Peyer's patch (tissue), 4 donors: Measurements from ENCODE around the gene SLC49A4. TPM values are rescaled to one million over a fixed set of nuclear protein-coding genes. Genes with fewer than 3 reads are reported as not detected.

Source experiments
- DNase-seq, 3 donors: peaks; one replicate each; pipeline ENCODE4 v3.0.0-alpha.2; 2017 to 2019
- H3K27ac ChIP-seq, 4 donors: fragments of 200-600 bp; sonication (generic); one replicate each; pipeline ENCODE4 v1.5.1; 2016 to 2019
- H3K27me3 ChIP-seq, 2 donors: fragments of 200-600 bp; sonication (generic); one replicate each; pipeline ENCODE4 v1.5.1; 2019
- H3K36me3 ChIP-seq, 3 donors: fragments of 200-600 bp; sonication (generic); one replicate each; pipeline ENCODE4 v1.5.1; 2016 to 2019
- H3K4me1 ChIP-seq, 4 donors: fragments of 200-600 bp; sonication (generic); one replicate each; pipeline ENCODE4 v1.5.1; 2016 to 2019
- H3K4me3 ChIP-seq, 4 donors: fragments of 200-600 bp; sonication (generic); 1 replicate in 3 of 4; 2 replicates in 1 of 4; pipeline ENCODE4 v1.5.1; 2016 to 2019; ENCODE audit warnings: mild to moderate bottlenecking in 1 of 4
- H3K9me3 ChIP-seq, 4 donors: fragments of 200-600 bp; sonication (generic); one replicate each; pipeline ENCODE4 v1.5.1; 2016 to 2019; ENCODE audit warnings: mild to moderate bottlenecking in 1 of 4
- POLR2A ChIP-seq, 2 donors: fragments of 450-650 bp; IDR thresholded peaks; one replicate each; pipeline ENCODE4 v1.5.1; 2017; ENCODE audit warnings: antibody characterized with exemption in 2 of 2, mild to moderate bottlenecking in 2 of 2, moderate library complexity in 2 of 2
- total RNA-seq, 4 donors: library from RNA; depleted of rRNA; stranded (reverse); fragments of >200 nt; gene quantifications; one replicate each; pipeline ENCODE4 v1.1.0, GENCODE V29; 2016
- TF ChIP-seq, protein P1 (sequence below), 6 experiments: fragments of 450-650 bp in 4 of 6; fragments of 200-600 bp in 2 of 6; sonication (generic) in 1 of 6; IDR thresholded peaks; one replicate each; pipeline ENCODE4 v1.5.1; 2017 to 2019; ENCODE audit warnings: antibody characterized with exemption in 6 of 6, mild to moderate bottlenecking in 3 of 6, moderate library complexity in 1 of 6

SLC49A4 gene
- total RNA-seq, 4 donors from 2014 or later = 3.3 to 29.4 (median 13.0) TPM

DNA sequence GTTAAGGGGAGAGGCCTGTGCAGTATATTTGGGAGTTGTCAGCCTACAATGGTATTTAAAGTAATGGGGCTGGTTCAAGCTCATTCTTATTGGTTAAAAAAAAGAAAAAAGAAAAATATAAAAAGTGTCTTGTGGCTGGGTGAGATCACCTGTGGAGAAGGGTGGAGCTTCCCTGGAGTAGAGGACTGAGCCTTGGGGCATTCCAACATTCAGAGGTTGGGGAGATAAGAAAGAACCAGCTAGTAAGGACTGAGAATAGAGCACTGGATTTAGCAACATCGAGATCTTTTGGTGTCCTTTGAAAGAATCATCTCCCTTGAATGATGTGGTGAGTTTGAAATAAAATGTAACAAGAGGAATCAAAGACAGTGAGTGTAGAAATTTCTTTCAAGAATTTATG, 5.2 kb downstream of the SLC49A4 start:
- Histone ChIP-seq H3K27ac (no peak overlapping the region), H3K4me3 (no peak overlapping the region), H3K9me3 (no peaks in the 10 kb centered on the region), H3K36me3 (no peaks in the 10 kb centered on the region), H3K4me1 (peaks cover 0 to 13% (median 0%) of the 10 kb centered on the region in 4 donors), H3K27me3 (no peaks in the 10 kb centered on the region)
- no peak for TF ChIP-seq POLR2A (IDR thresholded peaks at IDR 0.05)
- TF ChIP-seq, protein P1, sequence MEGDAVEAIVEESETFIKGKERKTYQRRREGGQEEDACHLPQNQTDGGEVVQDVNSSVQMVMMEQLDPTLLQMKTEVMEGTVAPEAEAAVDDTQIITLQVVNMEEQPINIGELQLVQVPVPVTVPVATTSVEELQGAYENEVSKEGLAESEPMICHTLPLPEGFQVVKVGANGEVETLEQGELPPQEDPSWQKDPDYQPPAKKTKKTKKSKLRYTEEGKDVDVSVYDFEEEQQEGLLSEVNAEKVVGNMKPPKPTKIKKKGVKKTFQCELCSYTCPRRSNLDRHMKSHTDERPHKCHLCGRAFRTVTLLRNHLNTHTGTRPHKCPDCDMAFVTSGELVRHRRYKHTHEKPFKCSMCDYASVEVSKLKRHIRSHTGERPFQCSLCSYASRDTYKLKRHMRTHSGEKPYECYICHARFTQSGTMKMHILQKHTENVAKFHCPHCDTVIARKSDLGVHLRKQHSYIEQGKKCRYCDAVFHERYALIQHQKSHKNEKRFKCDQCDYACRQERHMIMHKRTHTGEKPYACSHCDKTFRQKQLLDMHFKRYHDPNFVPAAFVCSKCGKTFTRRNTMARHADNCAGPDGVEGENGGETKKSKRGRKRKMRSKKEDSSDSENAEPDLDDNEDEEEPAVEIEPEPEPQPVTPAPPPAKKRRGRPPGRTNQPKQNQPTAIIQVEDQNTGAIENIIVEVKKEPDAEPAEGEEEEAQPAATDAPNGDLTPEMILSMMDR (IDR thresholded peaks at IDR 0.05) = no peak
- no peak for DNase-seq

DNA sequence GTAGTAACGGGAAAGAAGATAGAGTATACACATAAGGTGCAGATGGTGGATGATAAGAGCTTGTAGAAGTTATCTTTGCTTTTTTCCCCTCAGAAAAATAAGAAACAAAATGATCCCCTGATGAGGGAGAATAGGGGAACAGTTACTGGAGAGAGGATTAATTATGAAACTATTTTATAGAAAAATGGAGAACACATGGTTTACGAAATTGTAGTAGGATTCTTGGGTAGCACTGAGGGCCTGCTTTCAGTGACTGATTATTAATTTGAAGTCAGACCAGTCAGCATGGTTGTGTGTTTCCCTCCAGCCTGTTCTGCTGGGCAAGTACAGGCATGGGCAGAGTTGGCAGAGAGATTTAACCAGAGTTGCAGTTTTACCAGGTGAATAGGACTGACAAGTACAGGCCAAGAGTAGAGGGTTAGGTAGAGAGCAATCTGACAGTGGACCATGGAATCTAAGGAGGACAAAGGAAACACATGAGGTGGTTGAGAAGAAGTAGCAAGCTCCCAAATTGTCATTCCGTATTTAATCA, 5.9 kb downstream of the SLC49A4 start:
- Histone ChIP-seq H3K27me3 (no peaks in the 10 kb centered on the region), H3K9me3 (no peaks in the 10 kb centered on the region), H3K27ac (no peak overlapping the region), H3K4me1 (peaks cover 0 to 10% (median 0%) of the 10 kb centered on the region in 4 donors), H3K36me3 (no peaks in the 10 kb centered on the region), H3K4me3 (no peak overlapping the region)
- DNase-seq = no peak
- TF ChIP-seq, protein P1 (IDR thresholded peaks at IDR 0.05) = no peak
- no peak for TF ChIP-seq POLR2A (IDR thresholded peaks at IDR 0.05)

DNA sequence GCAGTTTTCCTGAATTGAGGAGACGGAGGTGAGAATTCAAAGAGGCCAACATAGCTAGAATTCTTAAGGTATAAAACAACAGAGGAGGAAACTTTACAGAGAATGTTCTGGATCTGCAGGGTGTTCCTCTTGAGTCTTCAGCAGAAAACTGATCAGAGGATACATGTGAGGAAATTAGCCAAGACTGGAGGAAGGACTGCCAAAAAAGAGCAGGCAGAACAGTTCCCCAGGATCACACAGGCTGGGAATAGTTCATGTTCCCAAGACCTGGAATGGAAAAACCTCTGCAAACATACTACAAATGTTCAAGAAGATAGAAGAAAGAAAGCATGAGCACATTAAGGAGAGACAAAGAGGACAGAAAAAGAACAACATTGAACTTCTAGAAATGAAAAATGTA, 7.5 kb downstream of the SLC49A4 start:
- Histone ChIP-seq H3K9me3 (no peaks in the 10 kb centered on the region), H3K4me3 (no peak overlapping the region), H3K27me3 (no peaks in the 10 kb centered on the region), H3K36me3 (no peaks in the 10 kb centered on the region), H3K27ac (no peak overlapping the region), H3K4me1 (no peaks in the 10 kb centered on the region)
- DNase-seq = no peak
- TF ChIP-seq, protein P1 (IDR thresholded peaks at IDR 0.05) = no peak
- no peak for TF ChIP-seq POLR2A (IDR thresholded peaks at IDR 0.05)

DNA sequence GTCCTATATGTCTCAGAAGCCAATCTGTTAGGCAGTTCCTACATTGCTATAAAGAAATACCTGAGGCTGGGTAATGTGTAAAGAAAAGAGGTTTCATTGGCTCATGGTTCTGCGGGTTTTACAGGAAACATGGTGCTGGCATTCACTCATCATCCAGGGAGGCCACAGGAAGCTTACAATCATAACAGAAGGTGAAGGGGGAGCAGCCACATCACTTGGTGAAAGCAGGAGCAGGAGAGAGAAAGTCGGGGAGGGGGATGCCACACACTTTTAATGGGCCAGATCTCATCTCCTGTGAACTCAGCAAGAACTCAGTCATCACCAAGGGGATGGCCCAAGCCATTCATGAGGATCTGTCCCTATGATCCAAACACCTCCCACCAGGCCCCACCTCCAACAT, 9.1 kb downstream of the SLC49A4 start:
- DNase-seq = no peak
- TF ChIP-seq POLR2A (IDR thresholded peaks at IDR 0.05) = no peak
- TF ChIP-seq, protein P1 (IDR thresholded peaks at IDR 0.05) = no peak
- no peaks in the 10 kb centered on the region for H3K27me3 ChIP-seq
- H3K9me3 ChIP-seq = no peaks in the 10 kb centered on the region
- H3K36me3 ChIP-seq = no peaks in the 10 kb centered on the region
- H3K4me1 ChIP-seq = no peaks in the 10 kb centered on the region
- H3K4me3 ChIP-seq = no peak overlapping the region
- H3K27ac ChIP-seq = no peak overlapping the region

DNA sequence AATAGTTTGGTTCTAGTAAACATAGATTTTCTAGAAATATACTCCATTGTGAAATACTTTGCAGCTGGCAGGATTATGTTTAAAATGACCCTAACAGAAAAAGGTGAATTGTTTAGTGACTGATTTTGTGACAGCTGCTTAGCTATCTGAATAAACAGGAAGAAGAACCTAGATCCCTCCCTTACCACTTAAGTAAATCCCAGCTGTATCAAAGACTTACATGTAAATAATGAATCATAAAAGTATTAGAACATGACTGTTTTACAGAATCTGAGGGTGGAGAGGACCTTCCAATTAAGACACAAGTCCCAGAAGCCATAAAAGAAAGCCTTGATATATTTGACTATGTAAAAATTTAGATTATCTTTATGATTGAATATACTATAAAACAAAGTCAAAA, 15.9 kb downstream of the SLC49A4 start:
- Histone ChIP-seq H3K9me3 (no peaks in the 10 kb centered on the region), H3K27me3 (no peaks in the 10 kb centered on the region), H3K36me3 (no peaks in the 10 kb centered on the region), H3K4me1 (no peaks in the 10 kb centered on the region), H3K4me3 (no peak overlapping the region), H3K27ac (no peak overlapping the region)
- TF ChIP-seq, protein P1 (IDR thresholded peaks at IDR 0.05) = no peak
- TF ChIP-seq POLR2A (IDR thresholded peaks at IDR 0.05) = no peak
- DNase-seq = no peak

DNA sequence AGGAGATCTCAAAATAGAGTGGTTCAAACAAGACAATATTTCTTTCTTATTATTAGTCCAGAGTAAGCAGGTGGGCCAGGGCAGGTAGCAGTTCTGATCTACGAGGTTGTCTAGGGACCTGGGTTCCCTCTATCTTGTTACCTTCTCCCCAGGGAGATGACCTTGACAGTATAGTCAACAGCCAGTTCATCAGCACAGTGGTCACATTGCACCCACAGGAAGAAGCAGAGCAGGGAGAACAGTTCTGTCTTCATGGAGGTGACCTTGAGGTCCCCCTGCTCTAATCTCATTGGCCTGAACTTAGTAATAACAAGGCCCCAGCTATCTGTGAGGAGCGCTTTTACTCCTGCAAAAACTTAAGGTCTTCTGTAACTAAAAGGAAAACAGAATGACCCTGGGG, 21.7 kb downstream of the SLC49A4 start:
- no peaks in the 10 kb centered on the region for H3K27me3 ChIP-seq
- H3K4me1 ChIP-seq = no peaks in the 10 kb centered on the region
- H3K9me3 ChIP-seq = no peaks in the 10 kb centered on the region
- DNase-seq = no peak
- H3K27ac ChIP-seq = no peak overlapping the region
- H3K36me3 ChIP-seq = no peaks in the 10 kb centered on the region
- no peak overlapping the region for H3K4me3 ChIP-seq
- TF ChIP-seq, protein P1 (IDR thresholded peaks at IDR 0.05) = no peak
- TF ChIP-seq POLR2A (IDR thresholded peaks at IDR 0.05) = no peak
